ENCODE results near the gene OR2B6. TPM values are rescaled to one million over a fixed set of nuclear protein-coding genes. Genes with fewer than 3 reads are reported as not detected.
"Not testable (repeated sequence)": the region's sequence is repeated elsewhere in the genome, so short reads cannot be mapped to it uniquely, and the experiment has no call there.

The OR2B6 gene
- total RNA-seq, 3 donors from 2014 or later: not detected

- Histone ChIP-seq H3K36me3 (ENCODE audit: low read depth) (no peaks in the 10 kb centered on the region), H3K4me1 (ENCODE audit: low read depth) (no peaks in the 10 kb centered on the region), H3K9me3 (no peaks in the 10 kb centered on the region), H3K4me3 (no peak overlapping the region)
- intact Hi-C loops (cut with DNase I, micrococcal nuclease): no loop called here
- no peak for ATAC-seq
- no peak for DNase-seq
- TF ChIP-seq, protein P1, sequence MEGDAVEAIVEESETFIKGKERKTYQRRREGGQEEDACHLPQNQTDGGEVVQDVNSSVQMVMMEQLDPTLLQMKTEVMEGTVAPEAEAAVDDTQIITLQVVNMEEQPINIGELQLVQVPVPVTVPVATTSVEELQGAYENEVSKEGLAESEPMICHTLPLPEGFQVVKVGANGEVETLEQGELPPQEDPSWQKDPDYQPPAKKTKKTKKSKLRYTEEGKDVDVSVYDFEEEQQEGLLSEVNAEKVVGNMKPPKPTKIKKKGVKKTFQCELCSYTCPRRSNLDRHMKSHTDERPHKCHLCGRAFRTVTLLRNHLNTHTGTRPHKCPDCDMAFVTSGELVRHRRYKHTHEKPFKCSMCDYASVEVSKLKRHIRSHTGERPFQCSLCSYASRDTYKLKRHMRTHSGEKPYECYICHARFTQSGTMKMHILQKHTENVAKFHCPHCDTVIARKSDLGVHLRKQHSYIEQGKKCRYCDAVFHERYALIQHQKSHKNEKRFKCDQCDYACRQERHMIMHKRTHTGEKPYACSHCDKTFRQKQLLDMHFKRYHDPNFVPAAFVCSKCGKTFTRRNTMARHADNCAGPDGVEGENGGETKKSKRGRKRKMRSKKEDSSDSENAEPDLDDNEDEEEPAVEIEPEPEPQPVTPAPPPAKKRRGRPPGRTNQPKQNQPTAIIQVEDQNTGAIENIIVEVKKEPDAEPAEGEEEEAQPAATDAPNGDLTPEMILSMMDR (IDR thresholded peaks at IDR 0.05): no peak
These were observed 25.8 kb upstream of the OR2B6 start for GRCh38 chr6:27931209-27931608.

DNA sequence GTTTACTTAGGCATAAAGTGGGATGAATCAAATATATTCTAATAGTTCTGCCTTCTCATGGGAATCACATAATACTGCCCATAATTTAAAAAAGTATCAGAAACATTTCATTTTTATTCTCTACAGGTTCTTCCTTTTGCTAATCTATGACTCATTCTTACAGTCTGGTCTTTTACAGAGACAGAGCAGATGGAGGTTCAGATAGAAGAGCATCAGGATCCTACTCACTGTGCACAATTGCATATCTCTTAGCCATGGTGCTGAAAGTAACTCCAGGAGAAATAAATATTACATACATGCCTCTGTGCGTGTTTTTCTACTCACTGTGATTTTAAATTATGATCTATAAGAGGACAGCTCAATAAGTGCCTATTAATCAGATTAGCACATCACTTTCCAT, 16.3 kb upstream of the OR2B6 start:
- no peaks in the 10 kb centered on the region for H3K9me3 ChIP-seq
- intact Hi-C loops (cut with DNase I, micrococcal nuclease): no loop called here

DNA sequence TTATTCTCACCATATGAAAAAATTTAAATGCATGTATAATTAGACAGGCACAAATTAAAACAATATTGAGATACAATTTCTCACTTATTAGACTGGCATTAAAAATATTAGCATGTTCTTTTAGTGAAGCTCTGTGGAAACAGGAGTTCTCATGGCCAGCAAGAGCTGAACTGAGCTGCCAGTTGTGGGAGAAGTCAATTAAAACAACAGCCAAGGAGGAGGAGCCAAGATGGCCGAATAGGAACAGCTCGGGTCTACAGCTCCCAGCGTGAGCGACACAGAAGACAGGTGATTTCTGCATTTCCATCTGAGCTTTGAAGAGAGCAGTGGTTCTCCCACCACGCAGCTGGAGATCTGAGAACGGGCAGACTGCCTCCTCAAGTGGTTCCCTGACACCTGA, 14.0 kb upstream of the OR2B6 start:
- H3K4me3 ChIP-seq; H3K36me3 ChIP-seq (ENCODE audit: low read depth); H3K9me3 ChIP-seq; intact Hi-C loops (cut with DNase I, micrococcal nuclease); ATAC-seq; H3K4me1 ChIP-seq (ENCODE audit: low read depth); DNase-seq: not testable (repeated sequence)

More for the DNA sequence above, 16.3 kb upstream of the OR2B6 start:
- TF ChIP-seq, protein P1 (IDR thresholded peaks at IDR 0.05): no peak
- H3K4me1 ChIP-seq (ENCODE audit: low read depth): no peaks in the 10 kb centered on the region
- ATAC-seq (no peak), DNase-seq (no peak)
- no peaks in the 10 kb centered on the region for H3K36me3 ChIP-seq (ENCODE audit: low read depth)
- no peak overlapping the region for H3K4me3 ChIP-seq

GRCh38 chr6:27948237-27948636, 8.8 kb upstream of the OR2B6 start:
- H3K4me1 ChIP-seq (ENCODE audit: low read depth): no peaks in the 10 kb centered on the region
- intact Hi-C loops (cut with DNase I, micrococcal nuclease): no loop called here
- DNase-seq (no peak), ATAC-seq (no peak)
- TF ChIP-seq, protein P1 (IDR thresholded peaks at IDR 0.05): no peak
- H3K9me3 ChIP-seq: no peaks in the 10 kb centered on the region
- no peak overlapping the region for H3K4me3 ChIP-seq
- H3K36me3 ChIP-seq (ENCODE audit: low read depth): no peaks in the 10 kb centered on the region

- no peak overlapping the region for H3K4me3 ChIP-seq
- ATAC-seq (no peak), DNase-seq (no peak)
- no peaks in the 10 kb centered on the region for H3K9me3 ChIP-seq
- TF ChIP-seq, protein P1 (IDR thresholded peaks at IDR 0.05): no peak
- intact Hi-C loops (cut with DNase I, micrococcal nuclease): no loop called here
- no peaks in the 10 kb centered on the region for H3K36me3 ChIP-seq (ENCODE audit: low read depth)
- no peaks in the 10 kb centered on the region for H3K4me1 ChIP-seq (ENCODE audit: low read depth)
These were observed 6.0 kb upstream of the OR2B6 start for GRCh38 chr6:27951040-27951439.

GRCh38 chr6:27957516-27957915, 475 bp downstream of the OR2B6 start:
- H3K9me3 ChIP-seq: no peaks in the 10 kb centered on the region
- no peaks in the 10 kb centered on the region for H3K4me1 ChIP-seq (ENCODE audit: low read depth)
- DNase-seq (no peak), ATAC-seq (no peak)
- H3K36me3 ChIP-seq (ENCODE audit: low read depth): no peaks in the 10 kb centered on the region
- H3K4me3 ChIP-seq: no peak overlapping the region
- TF ChIP-seq, protein P1 (IDR thresholded peaks at IDR 0.05): no peak
- intact Hi-C loops (cut with DNase I, micrococcal nuclease): no loop called here

Data from mucosa of descending colon (tissue), 3 donors.